Trophoblast cell (in vitro differentiated cells and primary cell): ENCODE measurements around the gene UBE2S.

Experiments
- DNase-seq, 2 donors: peaks; one replicate each; pipeline ENCODE4 v3.0.0-alpha.2; 2016
- H2AFZ ChIP-seq: 2 replicates; pipeline ENCODE4 v1.6.1; 2013; ENCODE audit warnings: low read length, moderate library complexity, mild to moderate bottlenecking; ENCODE audit not compliant: insufficient read depth, poor library complexity
- H2AK5ac ChIP-seq: 2 replicates; pipeline ENCODE4 v1.6.1; 2013; ENCODE audit warnings: mild to moderate bottlenecking, low read length
- H2BK120ac ChIP-seq: 2 replicates; pipeline ENCODE4 v1.6.1; 2013; ENCODE audit warnings: low read length, mild to moderate bottlenecking, moderate library complexity; ENCODE audit not compliant: insufficient read depth, poor library complexity
- H2BK12ac ChIP-seq: 2 replicates; pipeline ENCODE4 v1.6.1; 2013; ENCODE audit warnings: mild to moderate bottlenecking, low read length, moderate library complexity
- H2BK5ac ChIP-seq: 2 replicates; pipeline ENCODE4 v1.6.1; 2013; ENCODE audit warnings: low read length, low read depth, moderate library complexity, mild to moderate bottlenecking; ENCODE audit not compliant: poor library complexity
- H3K14ac ChIP-seq: 2 replicates; pipeline ENCODE4 v1.6.1; 2013; ENCODE audit warnings: mild to moderate bottlenecking, low read length
- H3K18ac ChIP-seq: 2 replicates; pipeline ENCODE4 v1.6.1; 2013; ENCODE audit warnings: mild to moderate bottlenecking, low read length
- H3K23ac ChIP-seq: 2 replicates; pipeline ENCODE4 v1.6.1; 2013; ENCODE audit warnings: low read length
- H3K27ac ChIP-seq: 2 replicates; pipeline ENCODE4 v1.5.1; 2013; ENCODE audit warnings: low read depth, mild to moderate bottlenecking, inconsistent platforms, low read length, moderate library complexity
- H3K27me3 ChIP-seq: 2 replicates; pipeline ENCODE4 v1.6.1; 2013; ENCODE audit warnings: inconsistent platforms, mild to moderate bottlenecking, low read length, moderate library complexity; ENCODE audit not compliant: insufficient read depth
- H3K36me3 ChIP-seq, 2 experiments: 1 replicate in 1 of 2; 2 replicates in 1 of 2; pipeline ENCODE4 v1.6.1; 2013; ENCODE audit warnings: low read length in 2 of 2, mild to moderate bottlenecking in 2 of 2, moderate library complexity in 1 of 2; ENCODE audit not compliant: insufficient read depth in 2 of 2, control insufficient read depth in 1 of 2
- H3K4ac ChIP-seq: 2 replicates; pipeline ENCODE4 v1.6.1; 2013; ENCODE audit warnings: low read depth, mild to moderate bottlenecking, low read length, moderate library complexity
- H3K4me1 ChIP-seq, 2 experiments: 1 replicate in 1 of 2; 2 replicates in 1 of 2; pipeline ENCODE4 v1.6.1; 2013; ENCODE audit warnings: low read length in 2 of 2, mild to moderate bottlenecking in 2 of 2, moderate library complexity in 1 of 2; ENCODE audit not compliant: insufficient read depth in 2 of 2, control insufficient read depth in 1 of 2
- H3K4me2 ChIP-seq: 2 replicates; pipeline ENCODE4 v1.6.1; 2013; ENCODE audit warnings: inconsistent platforms, mild to moderate bottlenecking, low read length, moderate library complexity
- H3K4me3 ChIP-seq: 2 replicates; pipeline ENCODE4 v1.5.1; 2013; ENCODE audit warnings: mild to moderate bottlenecking, low read depth, low read length, inconsistent platforms
- H3K79me1 ChIP-seq: one replicate; pipeline ENCODE4 v1.6.1; 2013; ENCODE audit warnings: low read length
- H3K79me2 ChIP-seq: 2 replicates; pipeline ENCODE4 v1.6.1; 2013; ENCODE audit warnings: low read length, mild to moderate bottlenecking; ENCODE audit not compliant: control insufficient read depth, insufficient read depth, poor library complexity
- H3K9ac ChIP-seq: 2 replicates; pipeline ENCODE4 v1.6.1; 2013; ENCODE audit warnings: mild to moderate bottlenecking, low read length
- H3K9me3 ChIP-seq: 2 replicates; pipeline ENCODE4 v1.6.1; 2013; ENCODE audit warnings: low read depth, mild to moderate bottlenecking, control low read depth, inconsistent platforms, low read length; ENCODE audit not compliant: insufficient read depth
- H4K12ac ChIP-seq: 2 replicates; pipeline ENCODE4 v1.6.1; 2013; ENCODE audit warnings: low read depth, mild to moderate bottlenecking, low read length, moderate library complexity
- H4K8ac ChIP-seq: 2 replicates; pipeline ENCODE4 v1.6.1; 2013; ENCODE audit warnings: low read depth, mild to moderate bottlenecking, low read length, moderate library complexity
- H4K91ac ChIP-seq: one replicate; pipeline ENCODE4 v1.6.1; 2013; ENCODE audit warnings: low read depth, mild to moderate bottlenecking, low read length, moderate library complexity
- WGBS: extraction: QIAGEN DNeasy Blood & Tissue Kit; methylation state at CpG from one replicate; pipeline ENCODE4 v1.1.7; 2013; ENCODE audit warnings: missing lambda C conversion rate; ENCODE audit not compliant: insufficient read length, insufficient coverage; ENCODE audit errors: extremely low coverage; 5-methylcytosine and 5-hydroxymethylcytosine counted together

Gene UBE2S

GRCh38 chr19:55377356-55378131 is 30.0 kb downstream of the UBE2S start:
- peaks cover 1% of the 10 kb centered on the region for H3K79me2 ChIP-seq
- H2BK5ac ChIP-seq = no peak overlapping the region
- H2BK12ac ChIP-seq = no peak overlapping the region
- DNase-seq = no peak
- no peaks in the 10 kb centered on the region for H3K27me3 ChIP-seq
- H4K91ac ChIP-seq = no peak overlapping the region
- no peak overlapping the region for H3K4ac ChIP-seq
- no peak overlapping the region for H3K9ac ChIP-seq
- no peak overlapping the region for H3K4me2 ChIP-seq
- peaks cover 15% of the 10 kb centered on the region for H3K79me1 ChIP-seq
- H2BK120ac ChIP-seq = no peak overlapping the region
- no peaks in the 10 kb centered on the region for H3K9me3 ChIP-seq
- no peak overlapping the region for H3K4me3 ChIP-seq
- H3K4me1 ChIP-seq = peaks cover 29 to 32% of the 10 kb centered on the region in 2 experiments
- H3K27ac ChIP-seq = no peak overlapping the region
- H2AK5ac ChIP-seq = no peak overlapping the region
- no peak overlapping the region for H3K14ac ChIP-seq
- H2AFZ ChIP-seq = no peak overlapping the region
- H3K36me3 ChIP-seq = no peaks in the 10 kb centered on the region
- H4K12ac ChIP-seq = no peak overlapping the region
- H4K8ac ChIP-seq = no peak overlapping the region
- no peak overlapping the region for H3K18ac ChIP-seq
- no peak overlapping the region for H3K23ac ChIP-seq
- no CpG with 5 or more reads among the region's 43 CpGs for WGBS

DNA sequence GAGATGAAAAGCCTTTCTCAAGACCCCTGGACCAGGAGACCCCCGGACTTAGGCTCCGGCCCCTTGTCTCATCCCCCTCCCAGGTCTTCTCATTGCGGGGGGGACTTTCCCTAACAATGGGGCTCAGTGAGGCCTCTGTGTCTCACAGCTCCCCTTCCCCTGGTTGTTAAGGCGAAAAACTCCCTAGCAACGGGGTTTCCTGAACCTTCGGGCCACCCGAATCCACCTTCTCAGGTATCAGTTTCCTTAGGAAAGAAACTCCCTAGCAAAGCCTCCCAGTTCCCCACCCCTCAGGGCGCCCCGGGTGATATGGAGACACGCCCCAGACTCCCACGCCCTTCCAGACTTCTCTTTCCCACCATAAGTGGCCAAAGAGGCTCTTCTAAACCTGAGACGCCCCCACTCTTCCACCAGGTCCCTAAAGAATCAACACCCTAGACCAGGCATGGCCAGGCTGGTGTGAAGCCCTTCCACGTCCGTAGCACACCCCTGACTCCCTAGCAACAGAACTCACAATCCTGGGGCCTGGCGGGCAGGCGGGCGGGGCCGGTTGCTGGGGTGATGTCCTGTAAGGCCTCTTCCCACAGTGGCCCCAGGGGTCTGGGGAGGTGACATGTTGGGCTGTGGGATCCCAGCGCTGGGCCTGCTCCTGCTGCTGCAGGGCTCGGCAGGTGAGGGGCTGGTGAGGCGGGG is 31.2 kb downstream of the UBE2S start, which contains the start of gene TMEM190:
Gene TMEM190, plus strand, starts transcription at position 586 of the 693 bp plus-strand sequence. Its CDS starts 28 bp downstream, at position 614.
- Histone ChIP-seq H3K9me3 (no peaks in the 10 kb centered on the region), H2AFZ (no peak within 1 kb of the TSS), H2BK5ac (no peak within 1 kb of the TSS), H2AK5ac (no peak within 1 kb of the TSS), H3K23ac (no peak within 1 kb of the TSS), H3K79me1 (peaks cover 21% of the 10 kb centered on the region), H3K4me2 (no peak within 1 kb of the TSS), H3K4me1 (peaks cover 35 to 39% of the 10 kb centered on the region in 2 experiments), H4K8ac (no peak within 1 kb of the TSS), H3K4ac (no peak within 1 kb of the TSS), H3K4me3 (no peak within 1 kb of the TSS), H4K91ac (no peak within 1 kb of the TSS), H4K12ac (no peak within 1 kb of the TSS), H2BK12ac (no peak within 1 kb of the TSS), H3K14ac (no peak within 1 kb of the TSS), H3K27me3 (no peaks in the 10 kb centered on the region), H3K36me3 (no peaks in the 10 kb centered on the region), H2BK120ac (peak within 1 kb of the TSS; percentile 21), H3K9ac (no peak within 1 kb of the TSS), H3K27ac (no peak within 1 kb of the TSS), H3K18ac (no peak within 1 kb of the TSS), H3K79me2 (peaks cover 1% of the 10 kb centered on the region)
- no CpG with 5 or more reads among the region's 21 CpGs for WGBS
- DNase-seq = no peak

GRCh38 chr19:55373993-55374757 is 33.4 kb downstream of the UBE2S start:
- peak overlapping the region; percentile 76 for H4K91ac ChIP-seq
- no peak overlapping the region for H3K23ac ChIP-seq
- H3K9ac ChIP-seq = no peak overlapping the region
- H2AK5ac ChIP-seq = peak overlapping the region; percentile 36
- DNase-seq = no peak
- WGBS = no CpG with 5 or more reads among the region's 31 CpGs
- peak overlapping the region; percentile 52 for H3K4ac ChIP-seq
- H3K36me3 ChIP-seq = no peaks in the 10 kb centered on the region
- H4K8ac ChIP-seq = peak overlapping the region; percentile 47
- no peak overlapping the region for H2AFZ ChIP-seq
- H3K14ac ChIP-seq = peak overlapping the region; percentile 65
- no peaks in the 10 kb centered on the region for H3K9me3 ChIP-seq
- H2BK12ac ChIP-seq = peak overlapping the region; percentile 83
- H3K79me1 ChIP-seq = peaks cover 37% of the 10 kb centered on the region
- peak overlapping the region; percentile 78 for H3K27ac ChIP-seq
- no peak overlapping the region for H3K4me3 ChIP-seq
- H3K18ac ChIP-seq = peak overlapping the region; percentile 21
- H3K27me3 ChIP-seq = no peaks in the 10 kb centered on the region
- H3K4me2 ChIP-seq = peak overlapping the region; percentile 58
- peaks cover 42 to 46% of the 10 kb centered on the region in 2 experiments for H3K4me1 ChIP-seq
- peaks cover 12% of the 10 kb centered on the region for H3K79me2 ChIP-seq
- peak overlapping the region; percentile 74 for H2BK120ac ChIP-seq
- H2BK5ac ChIP-seq = peak overlapping the region; percentile 68
- H4K12ac ChIP-seq = peak overlapping the region; percentile 14

- DNase-seq = no peak
Measured at GRCh38 chr19:55373306-55373992, 34.1 kb downstream of the UBE2S start.

More at GRCh38 chr19:55373306-55373992, 34.1 kb downstream of the UBE2S start:
- H3K36me3 ChIP-seq = no peaks in the 10 kb centered on the region
- peak overlapping the region; percentile 57 for H2AK5ac ChIP-seq
- H3K4me1 ChIP-seq = peaks cover 46 to 52% of the 10 kb centered on the region in 2 experiments
- no peak overlapping the region for H3K23ac ChIP-seq
- H3K14ac ChIP-seq = peak overlapping the region; percentile 65
- peaks cover 15% of the 10 kb centered on the region for H3K79me2 ChIP-seq
- peak overlapping the region; percentile 76 for H4K91ac ChIP-seq
- peak overlapping the region; percentile 78 for H3K27ac ChIP-seq
- H3K4me2 ChIP-seq = peak overlapping the region; percentile 58
- no peak overlapping the region for H3K4me3 ChIP-seq
- H2BK12ac ChIP-seq = peak overlapping the region; percentile 81
- peak overlapping the region; percentile 18 for H3K4ac ChIP-seq
- H3K27me3 ChIP-seq = no peaks in the 10 kb centered on the region
- peak overlapping the region; percentile 44 for H2AFZ ChIP-seq
- peak overlapping the region; percentile 47 for H4K8ac ChIP-seq
- peak overlapping the region; percentile 70 for H2BK5ac ChIP-seq
- no peaks in the 10 kb centered on the region for H3K9me3 ChIP-seq
- peaks cover 42% of the 10 kb centered on the region for H3K79me1 ChIP-seq
- H2BK120ac ChIP-seq = peak overlapping the region; percentile 74
- peak overlapping the region; percentile 82 for H3K18ac ChIP-seq
- H4K12ac ChIP-seq = peak overlapping the region; percentile 32
- no peak overlapping the region for H3K9ac ChIP-seq
- no CpG with 5 or more reads among the region's 9 CpGs for WGBS
